Stimulated activated naive CD4-positive, alpha-beta T cell treated with Interleukin-2 at 50 U/mL for 16 hours (primary cell): ENCODE measurements around the gene KRT6B.

Experiments
- DNase-seq: peaks from one replicate; lab custom pipeline; 2025; lab: John Stamatoyannopoulos, UW

Gene KRT6B

GRCh38 chr12:52436000-52436827 lies 15.7 kb downstream of the KRT6B start:
- DNase-seq: no peak

GRCh38 chr12:52435659-52435999 lies 16.3 kb downstream of the KRT6B start:
- no peak for DNase-seq

GRCh38 chr12:52434760-52435530 lies 17.0 kb downstream of the KRT6B start:
- DNase-seq: no peak

GRCh38 chr12:52434081-52434733 lies 17.7 kb downstream of the KRT6B start, which contains the start of gene KRT75:
KRT75 (minus strand) TSS chr12:52434371; CDS start chr12:52434304, 67 bp downstream.
- no peak for DNase-seq

GRCh38 chr12:52433501-52434080 lies 18.4 kb downstream of the KRT6B start:
- no peak for DNase-seq

GRCh38 chr12:52432559-52433207 lies 19.3 kb downstream of the KRT6B start:
- DNase-seq: no peak

GRCh38 chr12:52428121-52428520 lies 23.8 kb downstream of the KRT6B start:
- DNase-seq: no peak

- no peak for DNase-seq
Observed at GRCh38 chr12:52427083-52427482, 24.9 kb downstream of the KRT6B start.

- no peak for DNase-seq
Observed at GRCh38 chr12:52426034-52426433, 25.9 kb downstream of the KRT6B start.

- DNase-seq: no peak
Observed at GRCh38 chr12:52425466-52425865, 26.5 kb downstream of the KRT6B start.

GRCh38 chr12:52423661-52424500 lies 28.1 kb downstream of the KRT6B start:
- DNase-seq: no peak

GRCh38 chr12:52423035-52423434 lies 28.9 kb downstream of the KRT6B start:
- DNase-seq: no peak

- DNase-seq: no peak
Observed at GRCh38 chr12:52419656-52420055, 32.3 kb downstream of the KRT6B start.

- DNase-seq: no peak
Observed at GRCh38 chr12:52418576-52419110, 33.3 kb downstream of the KRT6B start.

- DNase-seq: no peak
Observed at GRCh38 chr12:52417740-52418139, 34.2 kb downstream of the KRT6B start.

- DNase-seq: no peak
Observed at GRCh38 chr12:52416795-52417194, 35.2 kb downstream of the KRT6B start.

- no peak for DNase-seq
Observed at GRCh38 chr12:52415870-52416750, 35.8 kb downstream of the KRT6B start.

GRCh38 chr12:52414936-52415335 lies 37.0 kb downstream of the KRT6B start:
- DNase-seq: no peak

GRCh38 chr12:52413782-52414345 lies 38.1 kb downstream of the KRT6B start:
- DNase-seq: no peak
